ENCODE results near the gene CAPZA3.
"Not testable (repeated sequence)": the region's sequence is repeated elsewhere in the genome, so short reads cannot be mapped to it uniquely, and the experiment has no call there.

Gene CAPZA3, protein sequence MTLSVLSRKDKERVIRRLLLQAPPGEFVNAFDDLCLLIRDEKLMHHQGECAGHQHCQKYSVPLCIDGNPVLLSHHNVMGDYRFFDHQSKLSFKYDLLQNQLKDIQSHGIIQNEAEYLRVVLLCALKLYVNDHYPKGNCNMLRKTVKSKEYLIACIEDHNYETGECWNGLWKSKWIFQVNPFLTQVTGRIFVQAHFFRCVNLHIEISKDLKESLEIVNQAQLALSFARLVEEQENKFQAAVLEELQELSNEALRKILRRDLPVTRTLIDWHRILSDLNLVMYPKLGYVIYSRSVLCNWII

GRCh38 chr12:18737819-18738218, at the start of gene CAPZA3, which contains the start of gene PLCZ1:
TSS of gene CAPZA3 (plus strand) at chr12:18738119. CDS start at chr12:18738269, 150 bp downstream.
TSS of gene PLCZ1 (minus strand) at chr12:18738012. CDS start at chr12:18737371, 641 bp downstream.
- DNase-seq (ENCODE audit: low read depth in 1 of 2, low spot score in 1 of 2): no peak

DNA sequence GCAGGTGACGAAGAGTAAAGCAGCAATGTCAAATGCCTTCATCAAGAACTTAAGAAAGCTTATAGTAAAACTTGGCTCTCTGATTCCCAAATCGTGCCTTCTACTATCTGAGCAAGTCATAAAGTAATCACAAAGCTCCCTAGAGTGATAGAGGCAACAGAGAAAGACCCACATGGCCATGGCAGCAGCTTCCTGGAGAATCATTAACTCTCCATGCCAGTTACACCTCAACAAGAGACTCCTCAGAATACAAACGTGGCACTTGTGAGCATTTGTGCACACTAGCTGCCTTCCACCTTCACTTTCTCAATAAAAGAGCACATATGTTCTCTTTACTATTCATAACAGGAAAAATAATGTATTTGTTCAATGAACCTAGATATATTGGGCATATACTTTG, 48.1 kb upstream of the CAPZA3 start:
- DNase-seq (ENCODE audit: low read depth in 1 of 2, low spot score in 1 of 2): no peak

- DNase-seq (ENCODE audit: low read depth in 1 of 2, low spot score in 1 of 2): no peak
Measured at GRCh38 chr12:18690653-18691052, 47.3 kb upstream of the CAPZA3 start.

GRCh38 chr12:18693986-18694385, 43.9 kb upstream of the CAPZA3 start:
- DNase-seq (ENCODE audit: low read depth in 1 of 2, low spot score in 1 of 2): not testable (repeated sequence)

DNA sequence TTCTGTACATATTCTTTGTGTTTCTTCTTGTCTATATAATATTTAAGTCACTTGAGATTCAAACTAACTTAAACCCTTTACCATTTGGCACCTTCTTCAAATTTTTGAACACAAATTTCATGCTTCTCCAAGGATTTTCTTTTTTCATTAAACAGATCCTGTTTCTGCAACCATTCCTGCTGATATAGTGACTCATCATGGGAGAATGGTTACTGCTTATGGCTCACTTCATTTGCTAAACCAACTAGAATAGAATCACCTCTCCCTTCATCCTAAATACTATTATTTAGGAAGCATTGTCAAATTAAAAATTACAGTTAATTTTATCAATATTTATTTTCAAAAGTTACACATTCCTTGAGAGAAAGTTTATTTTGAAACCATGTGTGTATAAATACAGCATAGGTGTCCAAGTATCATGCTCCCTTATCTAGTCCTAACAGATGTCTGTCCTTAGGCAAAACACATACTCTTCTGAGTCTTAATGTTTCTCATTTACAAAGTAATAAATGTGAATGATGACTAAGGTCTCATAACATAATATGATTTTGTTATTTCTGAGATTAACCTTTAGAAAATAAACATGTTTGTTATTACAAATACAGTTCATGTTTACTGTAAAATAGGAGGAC, 40.8 kb upstream of the CAPZA3 start:
- DNase-seq (ENCODE audit: low read depth in 1 of 2, low spot score in 1 of 2): no peak

DNA sequence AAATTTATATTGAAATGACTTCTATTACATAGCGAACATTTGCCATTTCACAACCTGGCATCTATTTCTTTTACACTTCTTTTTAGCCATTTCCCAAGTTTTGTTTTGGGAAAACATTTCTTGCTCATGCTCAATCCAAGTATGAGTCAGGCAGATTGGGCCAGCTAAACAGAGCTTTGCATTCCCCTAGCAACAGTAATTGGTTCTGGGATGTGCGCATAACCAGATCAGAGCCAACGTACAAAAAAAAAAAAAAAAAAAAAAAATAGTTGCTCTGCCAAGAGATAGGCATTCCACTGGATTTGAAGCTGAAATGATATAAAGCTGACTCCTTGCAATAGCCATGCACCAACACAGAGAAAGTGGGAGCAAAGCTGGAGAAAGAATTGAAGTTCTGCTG, 37.6 kb upstream of the CAPZA3 start:
- DNase-seq (ENCODE audit: low read depth in 1 of 2, low spot score in 1 of 2): no peak

DNA sequence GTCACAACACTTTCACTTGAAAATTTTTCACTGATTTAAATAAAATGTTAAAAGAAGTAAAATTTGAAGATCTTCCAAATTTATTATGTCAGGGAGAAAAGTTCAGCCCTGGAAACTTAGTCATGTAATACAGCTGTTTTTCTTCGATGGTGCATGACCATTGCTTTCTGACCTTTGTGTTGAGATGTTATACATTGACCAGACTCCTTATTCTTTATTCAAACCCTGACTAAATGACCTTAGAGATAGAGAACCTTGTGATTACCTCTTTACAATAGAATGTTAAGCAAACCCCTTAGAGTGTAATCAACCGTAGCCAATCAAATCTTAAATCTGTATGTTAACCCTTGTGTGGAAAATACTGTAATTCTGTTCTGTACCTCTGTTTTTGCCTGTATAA, 34.6 kb upstream of the CAPZA3 start:
- DNase-seq (ENCODE audit: low read depth in 1 of 2, low spot score in 1 of 2): no peak

- no peak for DNase-seq (ENCODE audit: low read depth in 1 of 2, low spot score in 1 of 2)
Measured at GRCh38 chr12:18703911-18704310, 34.0 kb upstream of the CAPZA3 start.

DNA sequence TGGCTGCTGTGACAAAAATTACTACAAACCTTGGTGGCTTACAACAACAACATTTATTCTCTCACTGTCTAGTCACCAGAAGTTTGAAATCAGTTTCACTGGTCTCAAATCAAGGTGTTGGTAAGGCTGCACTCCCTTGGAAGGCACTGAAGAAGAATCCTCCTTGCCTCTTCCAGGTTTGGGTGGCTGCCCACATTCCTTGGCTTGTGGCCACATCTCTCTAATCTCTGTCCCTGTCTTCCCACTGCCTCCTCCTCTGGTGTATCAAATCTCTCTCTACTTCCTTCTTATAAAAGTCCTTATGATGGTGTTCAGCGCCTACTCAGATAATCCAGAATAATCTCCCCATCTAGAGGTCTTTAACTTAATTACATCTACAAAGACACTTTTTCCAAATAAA, 31.1 kb upstream of the CAPZA3 start:
- no peak for DNase-seq (ENCODE audit: low read depth in 1 of 2, low spot score in 1 of 2)

DNA sequence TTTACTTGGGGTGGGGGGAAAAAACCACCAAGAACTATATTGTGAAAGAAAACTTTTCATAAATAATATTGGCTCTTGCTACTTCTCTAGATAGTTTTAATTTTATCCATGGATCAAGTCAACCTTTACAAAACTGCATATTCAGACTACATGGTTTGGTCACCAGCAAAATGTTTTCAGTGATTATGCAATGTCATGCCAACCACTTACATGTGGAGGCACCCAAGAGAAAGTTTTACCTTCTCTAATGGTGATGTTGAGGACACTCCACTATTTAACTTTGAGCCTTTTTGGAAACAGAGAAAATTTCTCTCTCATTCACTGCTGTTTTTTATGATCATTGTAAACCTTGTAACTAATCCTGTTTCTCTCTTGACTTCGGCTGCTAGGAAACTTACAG, 21.7 kb upstream of the CAPZA3 start:
- DNase-seq (ENCODE audit: low read depth in 1 of 2, low spot score in 1 of 2): no peak

DNA sequence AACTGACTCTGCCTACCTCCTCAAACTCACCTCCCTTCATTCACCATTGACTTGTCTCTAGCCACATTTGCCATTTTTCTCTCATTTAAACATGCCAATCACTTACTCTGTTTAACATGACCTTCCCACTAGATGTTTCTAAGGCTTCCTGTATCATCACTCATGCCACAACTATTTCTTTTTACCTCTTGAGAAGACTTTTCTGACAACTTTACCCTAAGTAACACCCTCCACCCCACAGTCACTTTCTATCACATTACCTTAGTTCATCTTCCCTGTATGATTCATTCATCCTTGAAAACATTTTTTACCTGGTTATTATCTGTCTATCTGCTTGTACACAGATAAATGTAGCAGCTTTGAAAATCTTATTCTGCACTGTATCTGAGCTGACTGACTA, 19.5 kb upstream of the CAPZA3 start:
- DNase-seq (ENCODE audit: low read depth in 1 of 2, low spot score in 1 of 2): no peak

DNA sequence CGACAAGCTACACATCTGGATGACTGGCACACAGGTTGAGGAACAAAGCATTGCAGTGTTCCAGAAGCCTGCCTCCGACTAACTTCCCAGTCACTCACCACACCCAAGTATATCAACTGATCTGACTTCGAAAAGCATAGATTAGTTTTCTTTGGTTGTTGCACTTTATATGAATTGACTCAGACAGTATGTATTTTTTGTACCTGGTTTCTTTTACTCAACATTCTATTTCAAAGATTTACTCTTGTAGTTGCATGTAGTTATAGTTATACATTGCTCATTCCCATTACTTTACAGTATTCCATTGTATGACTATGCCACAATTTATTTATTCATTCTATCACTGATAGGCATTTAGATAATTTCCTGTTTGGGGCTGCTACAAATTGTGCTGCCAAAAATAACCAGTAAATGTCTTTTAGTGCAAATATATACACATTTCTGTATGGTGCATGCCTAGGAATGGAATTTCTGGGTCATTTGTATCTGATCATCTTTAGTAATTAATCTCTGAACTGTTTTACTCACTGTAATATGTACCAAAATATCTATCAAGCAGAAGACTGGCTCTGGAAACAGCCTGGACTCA, 17.9 kb upstream of the CAPZA3 start:
- DNase-seq (ENCODE audit: low read depth in 1 of 2, low spot score in 1 of 2): no peak

GRCh38 chr12:18720690-18721089, 17.2 kb upstream of the CAPZA3 start:
- DNase-seq (ENCODE audit: low read depth in 1 of 2, low spot score in 1 of 2): no peak

DNA sequence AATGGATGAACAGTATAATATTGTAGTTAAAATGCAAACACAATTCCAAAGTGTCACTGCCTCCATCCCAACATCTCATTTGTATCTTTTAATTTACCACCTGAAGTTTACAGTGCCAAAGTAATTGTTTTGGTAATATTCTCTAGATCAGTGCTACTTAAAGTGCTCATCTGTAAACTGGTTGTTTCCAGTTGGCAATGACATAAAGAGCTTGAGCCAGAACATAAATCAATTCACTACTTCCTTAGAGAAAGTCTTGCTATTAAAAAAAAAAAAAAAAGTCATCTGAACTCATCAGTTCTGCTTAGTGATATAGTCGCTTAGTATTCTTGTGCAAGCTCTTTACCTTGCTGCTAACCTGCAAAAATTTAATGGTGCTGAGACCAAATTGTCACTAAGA, 16.5 kb upstream of the CAPZA3 start:
- DNase-seq (ENCODE audit: low read depth in 1 of 2, low spot score in 1 of 2): no peak

DNA sequence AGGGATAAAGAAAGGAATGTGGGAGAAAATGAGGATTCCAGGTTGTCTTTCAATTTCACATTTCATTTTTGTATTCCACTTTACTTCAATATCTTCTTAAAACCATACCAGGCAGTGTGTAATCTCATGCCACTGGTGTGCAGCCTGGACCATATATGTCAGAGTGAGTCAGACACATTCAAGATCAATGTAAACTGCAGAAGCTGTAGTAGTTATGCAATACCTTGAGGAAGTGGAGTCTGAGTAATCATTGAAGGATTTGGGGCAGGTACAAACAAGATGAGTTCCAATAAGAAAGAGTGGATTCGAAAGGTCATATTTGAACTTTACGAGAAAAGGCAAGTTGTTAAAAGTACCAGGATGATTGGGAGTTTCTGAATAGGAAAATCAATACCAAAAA, 14.2 kb upstream of the CAPZA3 start:
- no peak for DNase-seq (ENCODE audit: low read depth in 1 of 2, low spot score in 1 of 2)

GRCh38 chr12:18731156-18731555, 6.8 kb upstream of the CAPZA3 start:
- no peak for DNase-seq (ENCODE audit: low read depth in 1 of 2, low spot score in 1 of 2)

DNA sequence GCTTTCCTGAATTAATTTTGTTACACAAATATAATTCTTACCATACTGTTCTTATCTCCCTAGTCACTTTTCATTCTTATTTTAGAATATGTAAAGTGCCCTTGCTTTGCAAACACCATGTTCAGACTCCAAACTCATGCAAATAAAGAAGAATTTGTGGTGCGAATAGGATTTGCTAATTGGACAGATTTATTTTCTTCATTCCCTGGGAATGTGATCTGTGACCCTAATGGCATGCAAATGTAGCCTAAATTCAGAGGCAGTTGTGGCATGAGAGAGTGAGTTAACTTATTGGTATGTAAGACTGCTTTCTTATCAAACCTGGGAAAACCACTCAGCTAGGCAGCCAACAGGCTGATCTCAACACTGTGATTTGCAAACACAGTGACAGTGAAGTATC, 10.0 kb downstream of the CAPZA3 start:
- no peak for DNase-seq (ENCODE audit: low read depth in 1 of 2, low spot score in 1 of 2)

- no peak for DNase-seq (ENCODE audit: low read depth in 1 of 2, low spot score in 1 of 2)
Measured at GRCh38 chr12:18749386-18749957, 11.6 kb downstream of the CAPZA3 start.

- DNase-seq (ENCODE audit: low read depth in 1 of 2, low spot score in 1 of 2): no peak
Measured at GRCh38 chr12:18750085-18750484, 12.2 kb downstream of the CAPZA3 start.

GRCh38 chr12:18751866-18752265, 13.9 kb downstream of the CAPZA3 start:
- DNase-seq (ENCODE audit: low read depth in 1 of 2, low spot score in 1 of 2): no peak

GRCh38 chr12:18752280-18752920, 14.5 kb downstream of the CAPZA3 start:
- no peak for DNase-seq (ENCODE audit: low read depth in 1 of 2, low spot score in 1 of 2)

DNA sequence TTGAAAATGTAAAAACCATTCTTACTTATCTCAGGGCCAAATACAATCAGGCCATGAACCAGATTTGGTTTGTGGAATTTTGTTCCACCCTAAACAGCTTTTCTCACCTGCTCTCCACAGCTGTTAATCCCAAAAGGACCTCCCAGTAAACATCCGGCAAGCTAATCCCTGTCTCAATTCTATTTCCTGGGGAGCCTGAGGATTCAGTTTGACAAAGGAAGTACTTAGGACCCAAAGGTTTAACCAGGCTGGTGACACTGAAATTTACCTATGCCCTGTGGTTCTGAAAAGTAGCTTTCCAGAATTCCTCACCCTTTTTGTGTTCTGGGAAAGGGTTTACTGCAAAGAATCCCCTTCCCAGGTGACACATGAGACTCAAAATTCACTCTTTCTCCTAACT, 15.0 kb downstream of the CAPZA3 start:
- no peak for DNase-seq (ENCODE audit: low read depth in 1 of 2, low spot score in 1 of 2)

Measured in stimulated activated CD4-positive, alpha-beta T cell treated with anti-CD3 and anti-CD28 coated beads, Interleukin-15, amount 100 ng/mL, for 1 hour (primary cell).